ENCODE measurements around the gene CTPS2. TPM values are rescaled to one million over a fixed set of nuclear protein-coding genes. Genes with fewer than 3 reads are reported as not detected.

The CTPS2 gene
- total RNA-seq, 1 experiment from 2014 or later: 3.8 TPM

GRCh38 chrX:16695079-16695676, 17.3 kb downstream of the CTPS2 start:
- POLR2A ChIA-PET: no interaction called here
- in situ Hi-C loops (cut with HindIII; ENCODE audit: low pct_unique_long_range_greater_than_20kb, low sequenced_read_pairs) (no loop called here), intact Hi-C loops (cut with micrococcal nuclease; ENCODE audit: unreplicated experiment) (loop anchor here (10.0 kb wide), 1 partner anchor 570 kb away; the partner anchor contains the start of gene GRPR)
- ATAC-seq: no peak
- DNase-seq (ENCODE audit: low read depth, low spot score): peak; percentile 56
- TF ChIP-seq CTCF (IDR thresholded peaks at IDR 0.05): peak; percentile 83
- TF ChIP-seq TCF7L2 (IDR thresholded peaks at IDR 0.05; ENCODE audit: low read depth, low read length): no peak
- CTCF ChIA-PET: no interaction called here
- Histone ChIP-seq H3K9me3 (ENCODE audit: control insufficient read depth, insufficient read depth, low read depth, low read length) (no peaks in the 10 kb centered on the region), H3K4me3 (ENCODE audit: low read depth in 2 of 2, low read length in 2 of 2) (no peak overlapping the region), H3K27ac (ENCODE audit: low read length) (no peak overlapping the region), H3K27me3 (ENCODE audit: control insufficient read depth, insufficient read depth, low read length) (no peaks in the 10 kb centered on the region), H3K36me3 (ENCODE audit: control insufficient read depth, insufficient read depth, low read length) (no peaks in the 10 kb centered on the region), H3K4me1 (ENCODE audit: control insufficient read depth, insufficient read depth, low read length) (no peaks in the 10 kb centered on the region)
- BruUV-seq (replicated peaks): no TSS peak

- Histone ChIP-seq H3K9me3 (ENCODE audit: control insufficient read depth, insufficient read depth, low read depth, low read length) (no peaks in the 10 kb centered on the region), H3K4me1 (ENCODE audit: control insufficient read depth, insufficient read depth, low read length) (no peaks in the 10 kb centered on the region), H3K27me3 (ENCODE audit: control insufficient read depth, insufficient read depth, low read length) (no peaks in the 10 kb centered on the region), H3K4me3 (ENCODE audit: low read depth in 2 of 2, low read length in 2 of 2) (no peak overlapping the region), H3K27ac (ENCODE audit: low read length) (no peak overlapping the region), H3K36me3 (ENCODE audit: control insufficient read depth, insufficient read depth, low read length) (no peaks in the 10 kb centered on the region)
- TF ChIP-seq SIN3A (IDR thresholded peaks at IDR 0.05; ENCODE audit: borderline replicate concordance, insufficient read depth, low read depth, low read length) (no peak), REST (IDR thresholded peaks at IDR 0.05; ENCODE audit: insufficient read depth in 1 of 2, low read depth in 2 of 2, low read length in 1 of 2) (no peak), POLR2AphosphoS5 (IDR thresholded peaks at IDR 0.05; ENCODE audit: low read depth, low read length) (no peak), CTCF (IDR thresholded peaks at IDR 0.05) (no peak)
- no peak for ATAC-seq
- no peak for DNase-seq (ENCODE audit: low read depth, low spot score)
- BruUV-seq (replicated peaks): no TSS peak
- CTCF ChIA-PET: no interaction called here
- intact Hi-C loops (cut with micrococcal nuclease; ENCODE audit: unreplicated experiment): no loop called here
- POLR2A ChIA-PET: interaction anchor here (0.7 kb wide), 1 partner anchor 412 kb away, joined by 8 read pairs; no protein-coding TSS in a partner anchor
- in situ Hi-C loops (cut with HindIII; ENCODE audit: low pct_unique_long_range_greater_than_20kb, low sequenced_read_pairs): no loop called here
Measured at GRCh38 chrX:16687514-16687913, 25.0 kb downstream of the CTPS2 start.

Data from Panc1 (cell line).